Activated naive CD8-positive, alpha-beta T cell treated with anti-CD3 and anti-CD28 coated beads for 36 hours (primary cell): ENCODE results near the gene GFPT1. TPM values are rescaled to one million over a fixed set of nuclear protein-coding genes. Genes with fewer than 3 reads are reported as not detected.

Source experiments
- DNase-seq: peaks from one replicate; pipeline ENCODE4 v3.0.0; 2021
- H3K27ac Mint-ChIP-seq: one replicate; pipeline ENCODE4 v1.8.0; 2022; ENCODE audit warnings: mild to moderate bottlenecking, moderate library complexity, mixed read lengths
- H3K27me3 Mint-ChIP-seq: one replicate; pipeline ENCODE4 v1.8.0; 2022; ENCODE audit warnings: mild to moderate bottlenecking, mixed read lengths
- H3K36me3 Mint-ChIP-seq: one replicate; pipeline ENCODE4 v1.8.0; 2021; ENCODE audit warnings: mild to moderate bottlenecking, mixed read lengths
- H3K4me1 Mint-ChIP-seq: one replicate; pipeline ENCODE4 v1.8.0; 2021; ENCODE audit warnings: mixed read lengths
- H3K4me3 Mint-ChIP-seq: one replicate; pipeline ENCODE4 v1.8.0; 2022; ENCODE audit warnings: mild to moderate bottlenecking, moderate library complexity, mixed read lengths
- H3K9me3 Mint-ChIP-seq: one replicate; pipeline ENCODE4 v1.8.0; 2022; ENCODE audit warnings: mixed read lengths
- total RNA-seq, 2 experiments: library from RNA; stranded (reverse); gene quantifications; one replicate each; pipeline ENCODE4 v1.2.3, GENCODE V29; 2021

Gene GFPT1
- total RNA-seq, 2 experiments from 2014 or later = 34.3 to 35.7 TPM

- H3K27me3 Mint-ChIP-seq = peaks cover 19% of the 10 kb centered on the region
- no peak for DNase-seq
- no peak overlapping the region for H3K27ac Mint-ChIP-seq
- no peaks in the 10 kb centered on the region for H3K36me3 Mint-ChIP-seq
- no peak overlapping the region for H3K4me3 Mint-ChIP-seq
- no peaks in the 10 kb centered on the region for H3K9me3 Mint-ChIP-seq
- H3K4me1 Mint-ChIP-seq = no peaks in the 10 kb centered on the region
Observed at GRCh38 chr2:69272803-69273471, 114.1 kb downstream of the GFPT1 start.

- H3K27me3 Mint-ChIP-seq = peaks cover 14% of the 10 kb centered on the region
- no peak overlapping the region for H3K4me3 Mint-ChIP-seq
- H3K36me3 Mint-ChIP-seq = no peaks in the 10 kb centered on the region
- H3K27ac Mint-ChIP-seq = no peak overlapping the region
- no peaks in the 10 kb centered on the region for H3K9me3 Mint-ChIP-seq
- H3K4me1 Mint-ChIP-seq = no peaks in the 10 kb centered on the region
- no peak for DNase-seq
Observed at GRCh38 chr2:69271831-69272257, 115.2 kb downstream of the GFPT1 start.

Other genes starting within 250 kb of the GFPT1 start
- gene NFU1, start 50.2 kb upstream of the GFPT1 start, total RNA-seq = 10 to 100 TPM; 47.4 to 50.9 TPM